Tibial artery (tissue), 4 donors: ENCODE results near the gene ERMARD.

ENCODE experiments used
- DNase-seq, 2 donors: peaks; one replicate each; pipeline ENCODE4 v3.0.0-alpha.2; 2019
- H3K27ac ChIP-seq, 2 donors: fragments of 200-600 bp; sonication (generic) in 1 of 2; 1 replicate in 1 of 2; 2 replicates in 1 of 2; pipeline ENCODE4 v1.5.1; 2018 to 2019; ENCODE audit warnings: mild to moderate bottlenecking in 1 of 2
- H3K27me3 ChIP-seq, 2 donors: fragments of 200-600 bp; sonication (generic) in 1 of 2; one replicate each; pipeline versions ENCODE4 v1.5.1 to v1.6.0; 2016 to 2019
- H3K36me3 ChIP-seq, 3 donors: fragments of 200-600 bp; sonication (generic) in 2 of 3; one replicate each; pipeline ENCODE4 v1.5.1; 2016 to 2019; ENCODE audit warnings: mild to moderate bottlenecking in 2 of 3
- H3K4me1 ChIP-seq, 4 donors: fragments of 200-600 bp; sonication (generic) in 2 of 4; 1 replicate in 3 of 4; 2 replicates in 1 of 4; pipeline ENCODE4 v1.5.1; 2016 to 2019
- H3K4me3 ChIP-seq, 2 donors: fragments of 200-600 bp; sonication (generic) in 1 of 2; 1 replicate in 1 of 2; 2 replicates in 1 of 2; pipeline ENCODE4 v1.5.1; 2018 to 2019; ENCODE audit warnings: mild to moderate bottlenecking in 2 of 2
- H3K9me3 ChIP-seq, 3 donors: fragments of 200-600 bp; sonication (generic) in 1 of 3; one replicate each; pipeline ENCODE4 v1.5.1; 2016 to 2019
- CTCF ChIP-seq, 2 experiments: fragments of 200-600 bp in 1 of 2; fragments of 450-650 bp in 1 of 2; IDR thresholded peaks; one replicate each; pipeline ENCODE4 v1.5.1; 2017 to 2019; ENCODE audit warnings: antibody characterized with exemption in 2 of 2, mild to moderate bottlenecking in 1 of 2, moderate library complexity in 1 of 2
- intact Hi-C: fragments of 100-400 bp; cut with DNase I; formaldehyde crosslinking; loops from one replicate; pipeline ENCODE4 v1.15.0; 2023; ENCODE audit warnings: low total_unique reads

The ERMARD gene

GRCh38 chr6:169807229-169807628, 55.8 kb downstream of the ERMARD start:
- no peak for DNase-seq

GRCh38 chr6:169807699-169808607, 56.5 kb downstream of the ERMARD start:
- H3K9me3 ChIP-seq = no peaks in the 10 kb centered on the region
- intact Hi-C loops = no loop called here
- no peaks in the 10 kb centered on the region for H3K36me3 ChIP-seq
- TF ChIP-seq CTCF (IDR thresholded peaks at IDR 0.05) = no peak
- no peaks in the 10 kb centered on the region for H3K4me1 ChIP-seq
- H3K27me3 ChIP-seq = no peaks in the 10 kb centered on the region
- H3K27ac ChIP-seq = no peak overlapping the region
- no peak for DNase-seq
- no peak overlapping the region for H3K4me3 ChIP-seq

More at GRCh38 chr6:169807229-169807628, 55.8 kb downstream of the ERMARD start:
- Histone ChIP-seq H3K36me3 (no peaks in the 10 kb centered on the region), H3K27ac (no peak overlapping the region), H3K4me1 (no peaks in the 10 kb centered on the region), H3K4me3 (no peak overlapping the region), H3K27me3 (no peaks in the 10 kb centered on the region), H3K9me3 (no peaks in the 10 kb centered on the region)
- TF ChIP-seq CTCF (IDR thresholded peaks at IDR 0.05) = no peak
- intact Hi-C loops = no loop called here

GRCh38 chr6:169808608-169808967, 57.2 kb downstream of the ERMARD start:
- Histone ChIP-seq H3K27ac (no peak overlapping the region), H3K4me1 (no peaks in the 10 kb centered on the region), H3K4me3 (no peak overlapping the region), H3K27me3 (no peaks in the 10 kb centered on the region), H3K36me3 (no peaks in the 10 kb centered on the region), H3K9me3 (no peaks in the 10 kb centered on the region)
- intact Hi-C loops = no loop called here
- no peak for DNase-seq
- no peak for TF ChIP-seq CTCF (IDR thresholded peaks at IDR 0.05)

GRCh38 chr6:169809386-169809785, 58.0 kb downstream of the ERMARD start:
- no peaks in the 10 kb centered on the region for H3K4me1 ChIP-seq
- H3K27me3 ChIP-seq = no peaks in the 10 kb centered on the region
- H3K9me3 ChIP-seq = no peaks in the 10 kb centered on the region
- intact Hi-C loops = no loop called here
- no peak overlapping the region for H3K27ac ChIP-seq
- no peaks in the 10 kb centered on the region for H3K36me3 ChIP-seq
- H3K4me3 ChIP-seq = no peak overlapping the region
- DNase-seq = no peak
- no peak for TF ChIP-seq CTCF (IDR thresholded peaks at IDR 0.05)

GRCh38 chr6:169810066-169810989, 58.9 kb downstream of the ERMARD start:
- intact Hi-C loops = no loop called here
- H3K4me3 ChIP-seq = no peak overlapping the region
- no peak overlapping the region for H3K27ac ChIP-seq
- H3K36me3 ChIP-seq = no peaks in the 10 kb centered on the region
- DNase-seq = no peak
- no peaks in the 10 kb centered on the region for H3K27me3 ChIP-seq
- TF ChIP-seq CTCF (IDR thresholded peaks at IDR 0.05) = no peak
- no peaks in the 10 kb centered on the region for H3K9me3 ChIP-seq
- no peaks in the 10 kb centered on the region for H3K4me1 ChIP-seq
